Lower leg skin (tissue), 3 donors: Measurements from ENCODE around the gene PCNX1.

Source experiments
- CTCF ChIP-seq, 3 donors: fragments of 450-650 bp; IDR thresholded peaks; one replicate each; pipeline ENCODE4 v1.5.1; 2016; ENCODE audit warnings: antibody characterized with exemption in 3 of 3, mild to moderate bottlenecking in 3 of 3, moderate library complexity in 2 of 3
- POLR2A ChIP-seq, 2 donors: fragments of 450-650 bp; IDR thresholded peaks; one replicate each; pipeline ENCODE4 v1.6.1; 2016 to 2017; ENCODE audit warnings: antibody characterized with exemption in 2 of 2, mild to moderate bottlenecking in 1 of 2, moderate library complexity in 1 of 2

- TF ChIP-seq POLR2A (IDR thresholded peaks at IDR 0.05) (no peak), CTCF (IDR thresholded peaks at IDR 0.05) (no peak)
Observed at GRCh38 chr14:70872678-70873020, 34.6 kb upstream of the PCNX1 start.
